Activated naive CD4-positive, alpha-beta T cell treated with anti-CD3 and anti-CD28 coated beads for 36 hours (primary cell): ENCODE results near the gene FRMD4B. TPM values are rescaled to one million over a fixed set of nuclear protein-coding genes. Genes with fewer than 3 reads are reported as not detected.
"Not testable (repeated sequence)": the region's sequence is repeated elsewhere in the genome, so short reads cannot be mapped to it uniquely, and the experiment has no call there.

Source experiments
- CTCF ChIA-PET: fragments of 350-600 bp; sonication (Branson Sonifier 250); formaldehyde crosslinking; loops from one replicate; lab custom pipeline; 2021; ENCODE audit warnings: antibody characterized with exemption; lab: Charles Lee
- DNase-seq: peaks from one replicate; pipeline ENCODE4 v3.0.0-alpha.2; 2020
- H3K27ac Mint-ChIP-seq: one replicate; pipeline ENCODE4 v1.8.0; 2021; ENCODE audit warnings: mild to moderate bottlenecking, mixed read lengths
- H3K27me3 Mint-ChIP-seq: one replicate; pipeline ENCODE4 v1.8.0; 2021; ENCODE audit warnings: low read depth, mixed read lengths
- H3K36me3 Mint-ChIP-seq: one replicate; pipeline ENCODE4 v1.8.0; 2021; ENCODE audit warnings: low read depth, mixed read lengths
- H3K4me1 Mint-ChIP-seq: one replicate; pipeline ENCODE4 v1.8.0; 2021; ENCODE audit warnings: low read depth, mixed read lengths
- H3K4me3 Mint-ChIP-seq: one replicate; pipeline ENCODE4 v1.8.0; 2021; ENCODE audit warnings: mild to moderate bottlenecking, moderate library complexity, mixed read lengths
- H3K9me3 Mint-ChIP-seq: one replicate; pipeline ENCODE4 v1.8.0; 2021; ENCODE audit warnings: mixed read lengths
- intact Hi-C: fragments of 100-400 bp; cut with micrococcal nuclease; formaldehyde crosslinking; loops from one replicate; pipeline ENCODE4 v1.15.1; 2023
- total RNA-seq, 2 experiments: library from RNA; stranded (reverse); gene quantifications; one replicate each; pipeline ENCODE4 v1.2.3, GENCODE V29; 2021

The FRMD4B gene
- total RNA-seq, 2 experiments from 2014 or later = 11.9 to 12.1 TPM

DNA sequence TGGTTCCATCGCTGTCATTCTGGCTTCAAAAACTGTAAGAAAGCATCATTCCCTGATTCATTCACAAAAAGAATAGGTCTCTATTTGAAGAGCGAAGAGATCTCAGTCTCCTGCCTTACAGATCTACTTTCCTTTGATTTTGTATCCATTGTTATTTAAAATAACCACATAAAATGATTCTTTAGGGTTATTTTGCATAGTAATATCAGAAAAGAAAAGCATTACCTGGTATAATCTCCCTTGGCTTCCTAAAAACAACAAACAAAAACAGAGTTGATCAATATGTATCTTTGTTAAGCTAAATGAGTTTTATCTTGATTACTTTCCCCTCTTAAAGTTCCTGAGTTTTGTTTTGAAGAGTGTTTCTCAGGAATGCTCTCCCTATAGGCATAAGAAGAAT lies 136.9 kb downstream of the FRMD4B start:
- no peaks in the 10 kb centered on the region for H3K27me3 Mint-ChIP-seq
- no peaks in the 10 kb centered on the region for H3K36me3 Mint-ChIP-seq
- peaks cover 13% of the 10 kb centered on the region for H3K4me1 Mint-ChIP-seq
- peak overlapping the region; percentile 54 for H3K4me3 Mint-ChIP-seq
- H3K27ac Mint-ChIP-seq = no peak overlapping the region
- H3K9me3 Mint-ChIP-seq = no peaks in the 10 kb centered on the region
- CTCF ChIA-PET = interaction anchor here (1.1 to 3.1 kb wide), 4 partner anchors 8 to 87 kb away, joined by 3 to 19 read pairs (median 6); no protein-coding TSS in a partner anchor
- intact Hi-C loops = no loop called here
- no peak for DNase-seq

DNA sequence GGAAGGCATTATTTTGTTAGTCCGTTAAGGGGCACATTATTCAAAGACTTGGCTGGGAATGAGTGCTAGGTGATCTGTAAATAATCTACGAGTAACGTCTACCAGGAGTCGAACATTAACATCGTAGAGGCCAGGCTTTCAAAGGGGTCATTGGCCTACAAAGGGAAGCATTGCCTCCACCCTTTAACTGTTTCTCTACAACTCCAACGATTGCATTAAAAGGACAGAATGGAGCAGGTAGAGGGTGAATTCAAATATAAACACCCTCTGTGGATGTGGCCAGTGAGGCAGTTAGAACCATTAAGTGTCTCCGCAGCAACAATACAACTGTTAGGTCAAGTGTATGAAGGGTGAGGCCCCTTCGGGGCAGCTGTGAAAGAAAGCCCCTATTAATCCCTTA lies 137.5 kb downstream of the FRMD4B start:
- no peaks in the 10 kb centered on the region for H3K9me3 Mint-ChIP-seq
- no peak overlapping the region for H3K27ac Mint-ChIP-seq
- H3K4me1 Mint-ChIP-seq = peaks cover 14% of the 10 kb centered on the region
- CTCF ChIA-PET = interaction anchor here (0.7 to 1.4 kb wide), 3 partner anchors 8 to 34 kb away, joined by 3 to 4 read pairs (median 4); no protein-coding TSS in a partner anchor
- no peaks in the 10 kb centered on the region for H3K36me3 Mint-ChIP-seq
- H3K4me3 Mint-ChIP-seq = no peak overlapping the region
- intact Hi-C loops = no loop called here
- no peak for DNase-seq
- no peaks in the 10 kb centered on the region for H3K27me3 Mint-ChIP-seq

DNA sequence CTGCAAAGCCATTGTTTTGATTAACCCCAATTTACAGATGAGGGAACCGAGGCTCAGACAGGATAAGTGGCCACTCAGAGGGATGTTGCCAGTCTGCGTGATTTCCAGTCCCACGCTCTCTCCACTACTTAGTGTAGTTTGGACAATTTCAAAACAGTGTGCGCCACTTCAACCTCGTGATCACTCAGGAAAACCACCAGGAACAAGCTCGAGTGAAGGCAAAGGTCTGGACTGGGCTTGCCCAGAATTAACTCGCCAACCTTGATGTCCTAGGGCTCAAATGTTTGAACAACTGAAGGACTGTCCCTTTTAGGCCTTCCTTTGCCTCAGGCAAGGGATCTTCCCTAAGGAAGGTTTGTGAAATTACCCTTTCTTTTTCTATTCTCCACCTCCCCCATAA lies 139.3 kb downstream of the FRMD4B start:
- Mint-ChIP-seq H3K9me3 (no peaks in the 10 kb centered on the region), H3K4me1 (peaks cover 19% of the 10 kb centered on the region), H3K27me3 (no peaks in the 10 kb centered on the region), H3K4me3 (no peak overlapping the region), H3K27ac (no peak overlapping the region), H3K36me3 (no peaks in the 10 kb centered on the region)
- no peak for DNase-seq
- intact Hi-C loops = no loop called here
- CTCF ChIA-PET = interaction anchor here (0.6 kb wide), 1 partner anchor 15 kb away, joined by 3 read pairs; no protein-coding TSS in a partner anchor

- H3K4me1 Mint-ChIP-seq = peaks cover 10% of the 10 kb centered on the region
- no peaks in the 10 kb centered on the region for H3K9me3 Mint-ChIP-seq
- DNase-seq = no peak
- H3K27ac Mint-ChIP-seq = no peak overlapping the region
- H3K4me3 Mint-ChIP-seq = no peak overlapping the region
- no peaks in the 10 kb centered on the region for H3K36me3 Mint-ChIP-seq
- CTCF ChIA-PET = interaction anchor here (1.5 kb wide), 1 partner anchor 62 kb away, joined by 4 read pairs; no protein-coding TSS in a partner anchor
- H3K27me3 Mint-ChIP-seq = no peaks in the 10 kb centered on the region
- intact Hi-C loops = no loop called here
Observed at GRCh38 chr3:69244039-69244438, 141.8 kb downstream of the FRMD4B start.

- CTCF ChIA-PET = interaction anchor here (1.0 kb wide), 1 partner anchor 79 kb away, joined by 5 read pairs; no protein-coding TSS in a partner anchor
- peaks cover 14% of the 10 kb centered on the region for H3K4me1 Mint-ChIP-seq
- no peaks in the 10 kb centered on the region for H3K36me3 Mint-ChIP-seq
- no peak overlapping the region for H3K4me3 Mint-ChIP-seq
- H3K9me3 Mint-ChIP-seq = no peaks in the 10 kb centered on the region
- intact Hi-C loops = no loop called here
- no peak overlapping the region for H3K27ac Mint-ChIP-seq
- no peak for DNase-seq
- no peaks in the 10 kb centered on the region for H3K27me3 Mint-ChIP-seq
Observed at GRCh38 chr3:69241769-69242168, 144.1 kb downstream of the FRMD4B start.

DNA sequence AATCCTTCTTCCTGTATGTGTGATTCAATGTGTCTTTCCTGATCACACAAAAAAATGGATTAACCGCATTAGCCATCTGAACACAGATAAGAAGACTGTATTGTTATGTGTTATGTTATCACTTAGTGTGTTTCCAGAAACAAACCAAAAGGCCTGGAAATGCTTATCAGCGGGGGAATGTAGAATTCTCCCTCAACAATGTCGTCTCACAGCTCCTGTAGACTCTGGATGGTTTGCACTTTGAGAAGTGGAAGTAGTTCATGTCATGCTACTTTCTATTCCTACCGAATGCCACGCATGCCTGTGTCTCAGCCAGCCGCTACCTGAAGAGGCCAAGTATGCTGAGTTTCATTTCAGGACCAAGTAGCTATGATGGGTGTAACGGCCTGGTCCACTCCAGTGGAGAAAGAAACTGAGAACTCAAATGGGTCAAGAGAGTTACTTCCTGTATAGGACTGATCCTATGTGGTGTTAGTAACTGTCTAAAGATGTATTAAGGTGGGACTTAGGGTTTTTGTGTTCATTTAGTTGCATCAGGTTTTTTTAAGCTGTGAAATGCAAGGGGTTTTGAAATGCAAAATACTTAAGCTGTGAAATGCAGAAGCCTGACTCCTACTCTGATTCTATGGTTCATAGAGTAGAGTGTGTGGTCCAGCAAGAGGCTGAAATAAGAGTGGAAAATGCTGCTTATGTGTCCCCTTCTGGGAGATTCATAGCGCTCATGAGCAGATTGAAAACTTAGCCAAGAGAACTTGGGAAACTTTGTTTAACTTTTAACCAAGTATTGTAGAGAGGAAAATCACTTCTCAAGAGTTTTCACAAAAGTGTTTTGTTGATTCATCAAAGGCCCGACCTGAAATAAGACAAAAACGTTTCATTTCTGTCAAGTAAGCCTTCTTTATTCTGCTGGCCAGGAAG lies 145.0 kb downstream of the FRMD4B start:
- Mint-ChIP-seq H3K36me3 (no peaks in the 10 kb centered on the region), H3K9me3 (no peaks in the 10 kb centered on the region), H3K4me3 (no peak overlapping the region), H3K27ac (no peak overlapping the region), H3K4me1 (peaks cover 21% of the 10 kb centered on the region), H3K27me3 (no peaks in the 10 kb centered on the region)
- DNase-seq = no peak
- intact Hi-C loops = no loop called here
- CTCF ChIA-PET = interaction anchor here (0.6 to 1.2 kb wide), 3 partner anchors 8 to 136 kb away, joined by 3 to 4 read pairs (median 3); no protein-coding TSS in a partner anchor

DNA sequence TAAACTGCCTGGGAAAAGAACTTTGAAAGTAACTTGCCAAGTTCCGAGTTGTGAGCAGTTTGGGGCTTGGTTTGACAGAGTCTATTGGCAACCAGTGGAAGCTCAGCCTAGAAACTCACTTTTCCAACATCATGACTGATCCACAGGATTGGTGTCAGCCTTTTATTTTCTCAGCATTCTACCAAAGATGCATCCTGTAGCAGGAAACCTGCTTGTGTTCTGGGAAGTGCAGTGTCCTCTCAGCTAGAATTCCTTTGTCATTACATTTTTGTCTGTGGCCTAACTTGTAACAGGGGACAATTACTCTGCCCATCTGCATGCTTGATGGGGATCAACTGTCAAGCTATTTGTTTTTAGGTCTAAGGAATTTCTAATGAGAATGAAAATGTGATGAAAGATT lies 146.8 kb downstream of the FRMD4B start:
- H3K27ac Mint-ChIP-seq = no peak overlapping the region
- DNase-seq = no peak
- H3K9me3 Mint-ChIP-seq = no peaks in the 10 kb centered on the region
- H3K4me1 Mint-ChIP-seq = peaks cover 26% of the 10 kb centered on the region
- H3K27me3 Mint-ChIP-seq = no peaks in the 10 kb centered on the region
- no peaks in the 10 kb centered on the region for H3K36me3 Mint-ChIP-seq
- CTCF ChIA-PET = interaction anchor here (1.2 kb wide), 1 partner anchor 66 kb away, joined by 4 read pairs; no protein-coding TSS in a partner anchor
- H3K4me3 Mint-ChIP-seq = no peak overlapping the region
- intact Hi-C loops = no loop called here

GRCh38 chr3:69236812-69237707 lies 148.8 kb downstream of the FRMD4B start:
- Mint-ChIP-seq H3K4me1 (peaks cover 18% of the 10 kb centered on the region), H3K9me3 (no peaks in the 10 kb centered on the region), H3K36me3 (no peaks in the 10 kb centered on the region), H3K4me3 (peak overlapping the region; percentile 66), H3K27me3 (no peaks in the 10 kb centered on the region), H3K27ac (peak overlapping the region; percentile 50)
- CTCF ChIA-PET = interaction anchor here (0.6 to 1.6 kb wide), 9 partner anchors 15 to 75 kb away, joined by 3 to 13 read pairs (median 4); no protein-coding TSS in a partner anchor
- intact Hi-C loops = loop anchor here (1.0 to 2.0 kb wide), 4 partner anchors 24 to 76 kb away; no protein-coding TSS in a partner anchor
- peak; percentile 17 for DNase-seq

- peaks cover 18% of the 10 kb centered on the region for H3K4me1 Mint-ChIP-seq
- DNase-seq = no peak
- intact Hi-C loops = loop anchor here (1.0 to 2.0 kb wide), 4 partner anchors 23 to 75 kb away; no protein-coding TSS in a partner anchor
- no peaks in the 10 kb centered on the region for H3K27me3 Mint-ChIP-seq
- no peak overlapping the region for H3K4me3 Mint-ChIP-seq
- CTCF ChIA-PET = interaction anchor here (1.0 to 1.6 kb wide), 4 partner anchors 37 to 74 kb away, joined by 3 to 13 read pairs (median 6); no protein-coding TSS in a partner anchor
- no peaks in the 10 kb centered on the region for H3K9me3 Mint-ChIP-seq
- no peaks in the 10 kb centered on the region for H3K36me3 Mint-ChIP-seq
- H3K27ac Mint-ChIP-seq = no peak overlapping the region
Observed at GRCh38 chr3:69235882-69236281, 150.0 kb downstream of the FRMD4B start.

DNA sequence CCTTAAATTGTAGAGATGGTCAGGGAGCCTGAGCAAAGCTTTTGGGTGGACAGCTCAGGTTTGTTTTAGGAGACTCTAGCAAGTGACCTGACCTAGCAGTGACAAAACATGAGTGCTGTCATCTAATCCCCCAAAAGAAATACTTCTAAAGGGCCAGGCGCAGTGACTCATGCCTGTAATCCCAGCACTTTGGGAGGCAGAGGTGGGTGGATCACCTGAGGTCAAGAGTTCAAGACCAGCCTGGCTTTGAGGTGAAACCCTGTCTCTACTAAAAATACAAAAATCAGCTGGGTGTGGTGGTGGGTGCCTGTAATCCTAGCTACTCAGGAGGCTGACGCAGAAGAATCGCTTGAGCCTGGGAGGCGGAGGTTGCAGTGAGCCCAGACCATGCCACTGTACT lies 150.7 kb downstream of the FRMD4B start:
- DNase-seq, H3K27me3 Mint-ChIP-seq, H3K4me3 Mint-ChIP-seq, intact Hi-C loops, H3K27ac Mint-ChIP-seq, H3K36me3 Mint-ChIP-seq, H3K9me3 Mint-ChIP-seq: not testable (repeated sequence)
- H3K4me1 Mint-ChIP-seq = peaks cover 16% of the 10 kb centered on the region
- CTCF ChIA-PET = interaction anchor here (0.6 to 1.2 kb wide), 4 partner anchors 23 to 112 kb away, joined by 3 to 5 read pairs (median 4); no protein-coding TSS in a partner anchor

GRCh38 chr3:69232482-69232881 lies 153.4 kb downstream of the FRMD4B start:
- no peaks in the 10 kb centered on the region for H3K27me3 Mint-ChIP-seq
- no peak for DNase-seq
- H3K4me1 Mint-ChIP-seq = peaks cover 16% of the 10 kb centered on the region
- no peaks in the 10 kb centered on the region for H3K9me3 Mint-ChIP-seq
- intact Hi-C loops = no loop called here
- H3K4me3 Mint-ChIP-seq = no peak overlapping the region
- H3K36me3 Mint-ChIP-seq = no peaks in the 10 kb centered on the region
- CTCF ChIA-PET = no interaction called here
- H3K27ac Mint-ChIP-seq = no peak overlapping the region
